DMS 273 (cell line): Measurements from ENCODE around the gene NES.

ENCODE experiments used
- DNase-seq: peaks from one replicate; lab custom pipeline; 2025; ENCODE audit not compliant: unreplicated experiment; lab: John Stamatoyannopoulos, UW

The NES gene

GRCh38 chr1:156625436-156626078 is 51.6 kb downstream of the NES start:
- DNase-seq = peak; percentile 84

DNA sequence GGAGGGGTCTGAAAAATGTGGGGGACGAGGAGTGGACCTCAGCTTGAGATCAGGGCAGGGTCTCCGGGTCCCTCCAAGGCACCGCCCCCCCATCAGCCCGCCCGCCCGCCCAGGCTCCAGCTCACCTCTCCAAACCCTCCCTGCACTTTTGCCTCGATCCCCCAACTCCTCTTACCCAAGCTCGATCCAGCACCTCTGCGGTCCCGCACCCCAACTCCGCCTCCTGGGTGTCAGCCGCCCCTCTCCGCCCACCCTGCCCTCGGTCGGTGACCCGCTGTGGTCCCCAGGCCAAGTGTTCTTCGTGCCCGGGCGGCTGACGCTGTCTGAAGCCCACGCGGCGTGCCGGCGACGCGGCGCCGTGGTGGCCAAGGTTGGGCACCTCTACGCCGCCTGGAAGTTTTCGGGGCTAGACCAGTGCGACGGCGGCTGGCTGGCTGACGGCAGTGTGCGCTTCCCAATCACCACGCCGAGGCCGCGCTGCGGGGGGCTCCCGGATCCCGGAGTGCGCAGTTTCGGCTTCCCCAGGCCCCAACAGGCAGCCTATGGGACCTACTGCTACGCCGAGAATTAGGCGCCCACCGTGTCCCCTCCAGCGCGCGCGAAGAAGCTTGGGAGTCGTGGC is 52.3 kb downstream of the NES start:
- peak; percentile 59 for DNase-seq

- DNase-seq = peak; percentile 89
These were observed 53.0 kb downstream of the NES start for GRCh38 chr1:156623946-156624813.

DNA sequence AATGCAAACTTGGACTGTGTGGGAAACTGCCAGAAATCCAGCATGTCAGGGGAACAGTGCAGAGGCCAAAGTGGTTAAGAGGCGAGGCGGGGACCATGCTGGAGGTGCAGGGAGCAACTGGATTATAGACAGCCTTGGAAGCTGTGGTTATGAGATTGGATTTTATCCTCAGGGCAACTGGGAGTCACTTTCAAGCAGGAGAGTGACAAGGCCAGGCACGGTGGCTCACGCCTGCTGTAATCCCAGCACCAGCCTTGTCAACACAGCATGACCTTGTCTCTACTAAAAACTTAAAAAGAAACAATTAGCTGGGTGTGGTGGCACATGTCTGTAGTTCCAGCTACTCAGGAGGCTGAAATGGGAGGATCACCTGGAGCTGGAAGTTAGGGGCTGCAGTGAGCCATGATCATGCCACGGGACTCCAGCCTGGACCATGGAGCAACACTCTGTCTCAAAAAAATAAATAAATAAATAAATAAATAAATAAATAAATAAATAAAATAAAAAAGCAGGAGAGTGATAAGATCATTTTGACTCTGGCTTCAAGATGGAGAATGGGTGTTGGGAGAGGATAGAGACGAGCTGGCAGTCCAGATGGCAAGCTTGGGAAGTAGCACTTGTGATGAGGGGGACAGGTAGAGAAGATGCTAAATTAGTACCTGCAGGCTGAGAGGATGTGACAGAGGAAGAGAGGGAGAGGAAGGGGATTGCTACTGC is 54.5 kb downstream of the NES start:
- DNase-seq = no peak

DNA sequence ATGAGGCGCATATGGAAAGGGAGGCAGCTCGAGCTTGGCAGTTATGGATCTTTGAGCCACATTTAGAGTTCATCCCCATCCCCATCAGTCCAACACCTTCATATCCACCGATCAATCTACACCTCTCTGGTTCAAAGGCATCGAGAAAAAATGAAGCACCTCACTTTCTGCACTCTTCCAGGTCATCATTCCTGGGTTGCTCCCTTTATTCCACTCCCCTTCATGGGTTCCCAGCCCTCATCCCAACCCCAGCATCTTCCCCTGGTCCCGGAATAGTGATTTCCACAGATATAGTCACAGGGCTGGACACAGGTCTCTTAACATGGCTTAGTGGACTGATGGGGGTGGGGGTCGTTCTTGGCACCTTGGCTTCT is 57.6 kb downstream of the NES start:
- DNase-seq = no peak

GRCh38 chr1:156618853-156619581 is 58.2 kb downstream of the NES start, which contains the start of gene HAPLN2:
Gene HAPLN2, plus strand, starts transcription at chr1:156619415. Its CDS starts 4,076 bp downstream, at chr1:156623491.
- DNase-seq = peak; percentile 81
